IPS-NIHi7 (cell line): ENCODE measurements around the gene LEMD1.

Experiments
- DNase-seq: peaks from one replicate; pipeline ENCODE4 v3.0.0; 2012; ENCODE audit warnings: mixed read lengths; ENCODE audit errors: extremely low spot score

Gene LEMD1

GRCh38 chr1:205355075-205355453 lies 66.8 kb downstream of the LEMD1 start:
- no peak for DNase-seq

GRCh38 chr1:205354259-205355074 lies 67.4 kb downstream of the LEMD1 start:
- DNase-seq, result peak; percentile 39

- no peak for DNase-seq
Measured at GRCh38 chr1:205353612-205354011, 68.2 kb downstream of the LEMD1 start.

- DNase-seq, result no peak
Measured at GRCh38 chr1:205353191-205353590, 68.7 kb downstream of the LEMD1 start.

GRCh38 chr1:205351984-205352713 lies 69.7 kb downstream of the LEMD1 start:
- DNase-seq, result no peak

GRCh38 chr1:205350691-205351141 lies 71.1 kb downstream of the LEMD1 start:
- DNase-seq, result peak; percentile 58

GRCh38 chr1:205350124-205350523 lies 71.7 kb downstream of the LEMD1 start:
- DNase-seq, result no peak

- DNase-seq, result no peak
Measured at GRCh38 chr1:205348554-205349487, 73.0 kb downstream of the LEMD1 start.

- DNase-seq, result no peak
Measured at GRCh38 chr1:205346956-205347574, 74.8 kb downstream of the LEMD1 start.

- DNase-seq, result no peak
Measured at GRCh38 chr1:205345761-205346160, 76.1 kb downstream of the LEMD1 start.

GRCh38 chr1:205344066-205344928 lies 77.6 kb downstream of the LEMD1 start:
- peak; percentile 35 for DNase-seq

- DNase-seq, result peak; percentile 63
Measured at GRCh38 chr1:205343431-205344065, 78.3 kb downstream of the LEMD1 start.

GRCh38 chr1:205342986-205343385 lies 78.9 kb downstream of the LEMD1 start:
- DNase-seq, result no peak

- DNase-seq, result no peak
Measured at GRCh38 chr1:205340676-205341075, 81.2 kb downstream of the LEMD1 start.

GRCh38 chr1:205339717-205340116 lies 82.1 kb downstream of the LEMD1 start:
- no peak for DNase-seq

- DNase-seq, result no peak
Measured at GRCh38 chr1:205339197-205339702, 82.6 kb downstream of the LEMD1 start.

- no peak for DNase-seq
Measured at GRCh38 chr1:205338011-205338410, 83.8 kb downstream of the LEMD1 start.

- no peak for DNase-seq
Measured at GRCh38 chr1:205337481-205337880, 84.4 kb downstream of the LEMD1 start.

GRCh38 chr1:205335692-205336091 lies 86.2 kb downstream of the LEMD1 start:
- DNase-seq, result peak; percentile 88
